Liver (tissue), 9 donors: ENCODE data around the gene PREB. TPM values are rescaled to one million over a fixed set of nuclear protein-coding genes. Genes with fewer than 3 reads are reported as not detected.
A peak's percentile ranks its signal among the peaks of the same experiment; 100 is the strongest.

Experiments used
- DNase-seq: peaks from one replicate; pipeline ENCODE4 v3.0.0-alpha.2; 2017; ENCODE audit warnings: low spot score
- H3K27ac ChIP-seq, 2 donors: one replicate each; pipeline ENCODE4 v1.7.0; 2013; ENCODE audit warnings: inconsistent platforms in 2 of 2, low read length in 2 of 2, control low read depth in 1 of 2, low read depth in 1 of 2, mild to moderate bottlenecking in 1 of 2
- H3K27me3 ChIP-seq, 4 donors: one replicate each; pipeline versions ENCODE4 v1.6.1 to v1.7.0; 2013; ENCODE audit warnings: low read length in 3 of 4, inconsistent platforms in 1 of 4, mild to moderate bottlenecking in 1 of 4, moderate library complexity in 1 of 4; ENCODE audit not compliant: control insufficient read depth in 4 of 4, insufficient read depth in 4 of 4
- H3K36me3 ChIP-seq, 4 donors: one replicate each; pipeline versions ENCODE4 v1.6.1 to v1.7.0; 2013; ENCODE audit warnings: low read length in 3 of 4, mild to moderate bottlenecking in 3 of 4, low read depth in 1 of 4, moderate library complexity in 1 of 4; ENCODE audit not compliant: control insufficient read depth in 4 of 4, insufficient read depth in 3 of 4
- H3K4me1 ChIP-seq, 4 donors: one replicate each; pipeline versions ENCODE4 v1.6.1 to v1.7.0; 2013; ENCODE audit warnings: low read length in 3 of 4, mild to moderate bottlenecking in 3 of 4, moderate library complexity in 1 of 4; ENCODE audit not compliant: control insufficient read depth in 4 of 4, insufficient read depth in 4 of 4
- H3K4me3 ChIP-seq, 3 donors: one replicate each; pipeline versions ENCODE4 v1.6.1 to v1.7.0; 2013; ENCODE audit warnings: low read length in 3 of 3, control low read depth in 1 of 3, low read depth in 1 of 3, mild to moderate bottlenecking in 1 of 3
- H3K9ac ChIP-seq, 2 donors: one replicate each; pipeline ENCODE4 v1.7.0; 2013; ENCODE audit warnings: low read length in 2 of 2, mild to moderate bottlenecking in 2 of 2, moderate library complexity in 2 of 2, control low read depth in 1 of 2, low read depth in 1 of 2
- H3K9me3 ChIP-seq, 4 donors: one replicate each; pipeline versions ENCODE4 v1.6.1 to v1.7.0; 2013; ENCODE audit warnings: low read length in 3 of 4; ENCODE audit not compliant: control insufficient read depth in 4 of 4
- GABPA ChIP-seq, 2 donors: IDR thresholded peaks in 1 of 2; conservative IDR thresholded peaks in 1 of 2; 2 replicates each; pipeline ENCODE4 v1.6.1; 2016; ENCODE audit warnings: antibody characterized with exemption in 2 of 2, mild to moderate bottlenecking in 1 of 2, moderate library complexity in 1 of 2
- HNF4A ChIP-seq, 2 donors: conservative IDR thresholded peaks; 2 replicates each; pipeline ENCODE4 v1.6.1; 2016; ENCODE audit warnings: antibody characterized with exemption in 2 of 2, mild to moderate bottlenecking in 2 of 2
- JUND ChIP-seq, 2 donors: IDR thresholded peaks; 2 replicates each; pipeline ENCODE4 v1.6.1; 2016; ENCODE audit warnings: antibody characterized with exemption in 2 of 2
- MAX ChIP-seq: IDR thresholded peaks from 2 replicates; pipeline ENCODE4 v1.6.1; 2016; ENCODE audit warnings: antibody characterized with exemption
- RAD21 ChIP-seq, 2 donors: IDR thresholded peaks; 2 replicates each; pipeline ENCODE4 v1.6.1; 2016; ENCODE audit warnings: antibody characterized with exemption in 2 of 2, mild to moderate bottlenecking in 2 of 2
- REST ChIP-seq: IDR thresholded peaks from 2 replicates; pipeline ENCODE4 v1.6.1; 2016; ENCODE audit warnings: antibody characterized with exemption, mild to moderate bottlenecking
- RXRA ChIP-seq, 2 donors: IDR thresholded peaks; 2 replicates each; pipeline ENCODE4 v1.6.1; 2017 to 2018; ENCODE audit warnings: antibody characterized with exemption in 2 of 2, mild to moderate bottlenecking in 1 of 2
- YY1 ChIP-seq: IDR thresholded peaks from 2 replicates; pipeline ENCODE4 v1.6.1; 2016; ENCODE audit warnings: antibody characterized with exemption, mild to moderate bottlenecking
- WGBS: extraction: QIAGEN DNeasy Blood & Tissue Kit; methylation state at CpG from one replicate; pipeline ENCODE4 v1.1.7; 2013; 5-methylcytosine and 5-hydroxymethylcytosine counted together
- polyA plus RNA-seq, 2 donors: library from polyadenylated mRNA; stranded (reverse) in 1 of 2; unstranded in 1 of 2; fragments of 200-250 nt in 1 of 2; fragments of >200 nt in 1 of 2; fragmentation: Nextera tagmentation in 1 of 2; extraction: Ambion mirVana in 1 of 2; gene quantifications; one replicate each; pipeline versions ENCODE4 v1.2.1 to v1.2.3, GENCODE V29; 2013 to 2015
- total RNA-seq, 2 donors: library from RNA; depleted of rRNA; stranded (reverse); fragments of >200 nt; gene quantifications; one replicate each; pipeline ENCODE4 v1.2.3, GENCODE V29; 2014
- TF ChIP-seq, protein P1 (sequence below): IDR thresholded peaks from 2 replicates; pipeline ENCODE4 v1.6.1; 2016; ENCODE audit warnings: antibody characterized with exemption
- TF ChIP-seq, protein P2 (sequence below): IDR thresholded peaks from 2 replicates; pipeline ENCODE4 v1.6.1; 2016; ENCODE audit warnings: antibody characterized with exemption
- donor health status: healthy.
- donor health status: healthy.
- donor health status: healthy.
- donor health status: healthy.
- donor health status: healthy.

PREB gene
- total and polyA plus RNA-seq, 4 donors, result 21.5 to 98.4 (median 60.9) TPM

- no peak for DNase-seq
- Histone ChIP-seq H3K4me1 (peaks cover 26 to 76% (median 66%) of the 10 kb centered on the region in 4 donors), H3K9me3 (no peaks in the 10 kb centered on the region), H3K9ac (no peak overlapping the region), H3K27ac (peak overlapping the region; percentile 82 to 87), H3K27me3 (no peaks in the 10 kb centered on the region), H3K4me3 (no peak overlapping the region), H3K36me3 (peaks cover 3 to 27% (median 20%) of the 10 kb centered on the region in 4 donors)
- TF ChIP-seq YY1, result no peak
- TF ChIP-seq HNF4A (conservative IDR thresholded peaks at IDR 0.05), result no peak
- TF ChIP-seq MAX, result no peak
- TF ChIP-seq, protein P1, sequence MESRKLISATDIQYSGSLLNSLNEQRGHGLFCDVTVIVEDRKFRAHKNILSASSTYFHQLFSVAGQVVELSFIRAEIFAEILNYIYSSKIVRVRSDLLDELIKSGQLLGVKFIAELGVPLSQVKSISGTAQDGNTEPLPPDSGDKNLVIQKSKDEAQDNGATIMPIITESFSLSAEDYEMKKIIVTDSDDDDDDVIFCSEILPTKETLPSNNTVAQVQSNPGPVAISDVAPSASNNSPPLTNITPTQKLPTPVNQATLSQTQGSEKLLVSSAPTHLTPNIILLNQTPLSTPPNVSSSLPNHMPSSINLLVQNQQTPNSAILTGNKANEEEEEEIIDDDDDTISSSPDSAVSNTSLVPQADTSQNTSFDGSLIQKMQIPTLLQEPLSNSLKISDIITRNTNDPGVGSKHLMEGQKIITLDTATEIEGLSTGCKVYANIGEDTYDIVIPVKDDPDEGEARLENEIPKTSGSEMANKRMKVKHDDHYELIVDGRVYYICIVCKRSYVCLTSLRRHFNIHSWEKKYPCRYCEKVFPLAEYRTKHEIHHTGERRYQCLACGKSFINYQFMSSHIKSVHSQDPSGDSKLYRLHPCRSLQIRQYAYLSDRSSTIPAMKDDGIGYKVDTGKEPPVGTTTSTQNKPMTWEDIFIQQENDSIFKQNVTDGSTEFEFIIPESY, result no peak
- TF ChIP-seq GABPA (IDR thresholded peaks at IDR 0.05 in 1 of 2, conservative IDR thresholded peaks at IDR 0.05 in 1 of 2), result no peak
- TF ChIP-seq RXRA (IDR thresholded peaks at IDR 0.05), result no peak
- TF ChIP-seq, protein P2, sequence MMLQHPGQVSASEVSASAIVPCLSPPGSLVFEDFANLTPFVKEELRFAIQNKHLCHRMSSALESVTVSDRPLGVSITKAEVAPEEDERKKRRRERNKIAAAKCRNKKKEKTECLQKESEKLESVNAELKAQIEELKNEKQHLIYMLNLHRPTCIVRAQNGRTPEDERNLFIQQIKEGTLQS, result no peak
- TF ChIP-seq REST, result no peak
- 40% methylated on average over 2 of the region's 2 CpGs for WGBS
Observed at GRCh38 chr2:27095427-27095744, 39.0 kb downstream of the PREB start.

GRCh38 chr2:27094353-27094984, 40.0 kb downstream of the PREB start:
- no peak for TF ChIP-seq MAX
- no peak for TF ChIP-seq RXRA (IDR thresholded peaks at IDR 0.05)
- TF ChIP-seq, protein P1, result no peak
- no peak for TF ChIP-seq RAD21 (IDR thresholded peaks at IDR 0.05)
- no peak for TF ChIP-seq HNF4A (conservative IDR thresholded peaks at IDR 0.05)
- TF ChIP-seq JUND (IDR thresholded peaks at IDR 0.05), result no peak
- TF ChIP-seq GABPA (IDR thresholded peaks at IDR 0.05 in 1 of 2, conservative IDR thresholded peaks at IDR 0.05 in 1 of 2), result no peak
- TF ChIP-seq, protein P2, result no peak
- WGBS, result 54% methylated on average over 24 of the region's 24 CpGs
- Histone ChIP-seq H3K9me3 (no peaks in the 10 kb centered on the region), H3K27ac (peak overlapping the region; percentile 82 to 87), H3K36me3 (peaks cover 3 to 22% (median 15%) of the 10 kb centered on the region in 4 donors), H3K27me3 (no peaks in the 10 kb centered on the region), H3K4me3 (peak overlapping the region in 2 of 3 donors; percentile 12 to 40), H3K9ac (peak overlapping the region; percentile 10 to 46), H3K4me1 (peaks cover 26 to 82% (median 70%) of the 10 kb centered on the region in 4 donors)
- no peak for DNase-seq
